HCT116 (cell line): Measurements from ENCODE around the gene SUPT4H1.

Experiments used
- ATF3 ChIP-seq: IDR thresholded peaks from 2 replicates; pipeline ENCODE4 v1.6.1; 2012
- CTCF ChIP-seq, 3 experiments: fragments of 200-600 bp in 1 of 3; sonication (generic) in 1 of 3; IDR thresholded peaks in 2 of 3; conservative IDR thresholded peaks in 1 of 3; 2 replicates each; pipeline ENCODE4 v1.5.1; 2012 to 2017; ENCODE audit warnings: low read depth in 2 of 3, low read length in 2 of 3, antibody characterized with exemption in 1 of 3, borderline replicate concordance in 1 of 3, control low read depth in 1 of 3, mild to moderate bottlenecking in 1 of 3, mixed read lengths in 1 of 3, mixed run types in 1 of 3, moderate library complexity in 1 of 3; ENCODE audit not compliant: insufficient read depth in 1 of 3
- EZH2 ChIP-seq: fragments of 200-600 bp; sonication (generic); IDR thresholded peaks from 2 replicates; pipeline ENCODE4 v1.6.1; 2017; ENCODE audit warnings: antibody characterized with exemption, mixed run types
- JUND ChIP-seq: IDR thresholded peaks from 2 replicates; pipeline ENCODE4 v1.6.1; 2012
- POLR2A ChIP-seq: IDR thresholded peaks from 2 replicates; pipeline ENCODE4 v1.7.0; 2011; ENCODE audit warnings: borderline replicate concordance; ENCODE audit not compliant: insufficient read depth, insufficient read length; ENCODE audit errors: extremely low read depth
- POLR2AphosphoS5 ChIP-seq: IDR thresholded peaks from 2 replicates; pipeline ENCODE4 v1.6.1; 2011; ENCODE audit warnings: mild to moderate bottlenecking, low read depth, low read length, moderate library complexity
- SIN3A ChIP-seq: IDR thresholded peaks from 2 replicates; pipeline ENCODE4 v1.6.1; 2012; ENCODE audit warnings: low read depth
- TCF7L2 ChIP-seq: IDR thresholded peaks from 2 replicates; pipeline ENCODE4 v1.7.0; 2011; ENCODE audit warnings: borderline replicate concordance, inconsistent platforms; ENCODE audit not compliant: insufficient read depth, insufficient read length; ENCODE audit errors: extremely low read depth
- YY1 ChIP-seq: IDR thresholded peaks from 2 replicates; pipeline ENCODE4 v1.6.1; 2011; ENCODE audit warnings: low read length, low read depth, moderate library complexity, mild to moderate bottlenecking; ENCODE audit not compliant: insufficient replicate concordance; ENCODE audit errors: extremely low read depth
- ZNF274 ChIP-seq: fragments of 200-500 bp; sonication (Bioruptor generic); IDR thresholded peaks from 2 replicates; pipeline ENCODE4 v1.6.1; 2014; ENCODE audit warnings: mild to moderate bottlenecking, low read depth, low read length, inconsistent platforms
- TF ChIP-seq, protein P1 (sequence below): IDR thresholded peaks from 2 replicates; pipeline ENCODE4 v1.6.1; 2012
- TF ChIP-seq, protein P2 (sequence below): IDR thresholded peaks from 2 replicates; pipeline ENCODE4 v1.6.1; 2012; ENCODE audit warnings: low read depth

- TF ChIP-seq TCF7L2 = no peak
- TF ChIP-seq EZH2 = no peak
- TF ChIP-seq CTCF (IDR thresholded peaks at IDR 0.05 in 2 of 3, conservative IDR thresholded peaks at IDR 0.05 in 1 of 3; ENCODE audit: borderline replicate concordance in 1 of 3, insufficient read depth in 1 of 3, low read depth in 2 of 3, low read length in 2 of 3) = no peak
- no peak for TF ChIP-seq SIN3A
- no peak for TF ChIP-seq POLR2AphosphoS5
- TF ChIP-seq, protein P1, sequence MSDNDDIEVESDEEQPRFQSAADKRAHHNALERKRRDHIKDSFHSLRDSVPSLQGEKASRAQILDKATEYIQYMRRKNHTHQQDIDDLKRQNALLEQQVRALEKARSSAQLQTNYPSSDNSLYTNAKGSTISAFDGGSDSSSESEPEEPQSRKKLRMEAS = no peak
- TF ChIP-seq POLR2A = no peak
- TF ChIP-seq ATF3 = no peak
- TF ChIP-seq YY1 = no peak
- TF ChIP-seq ZNF274 = no peak
- TF ChIP-seq, protein P2, sequence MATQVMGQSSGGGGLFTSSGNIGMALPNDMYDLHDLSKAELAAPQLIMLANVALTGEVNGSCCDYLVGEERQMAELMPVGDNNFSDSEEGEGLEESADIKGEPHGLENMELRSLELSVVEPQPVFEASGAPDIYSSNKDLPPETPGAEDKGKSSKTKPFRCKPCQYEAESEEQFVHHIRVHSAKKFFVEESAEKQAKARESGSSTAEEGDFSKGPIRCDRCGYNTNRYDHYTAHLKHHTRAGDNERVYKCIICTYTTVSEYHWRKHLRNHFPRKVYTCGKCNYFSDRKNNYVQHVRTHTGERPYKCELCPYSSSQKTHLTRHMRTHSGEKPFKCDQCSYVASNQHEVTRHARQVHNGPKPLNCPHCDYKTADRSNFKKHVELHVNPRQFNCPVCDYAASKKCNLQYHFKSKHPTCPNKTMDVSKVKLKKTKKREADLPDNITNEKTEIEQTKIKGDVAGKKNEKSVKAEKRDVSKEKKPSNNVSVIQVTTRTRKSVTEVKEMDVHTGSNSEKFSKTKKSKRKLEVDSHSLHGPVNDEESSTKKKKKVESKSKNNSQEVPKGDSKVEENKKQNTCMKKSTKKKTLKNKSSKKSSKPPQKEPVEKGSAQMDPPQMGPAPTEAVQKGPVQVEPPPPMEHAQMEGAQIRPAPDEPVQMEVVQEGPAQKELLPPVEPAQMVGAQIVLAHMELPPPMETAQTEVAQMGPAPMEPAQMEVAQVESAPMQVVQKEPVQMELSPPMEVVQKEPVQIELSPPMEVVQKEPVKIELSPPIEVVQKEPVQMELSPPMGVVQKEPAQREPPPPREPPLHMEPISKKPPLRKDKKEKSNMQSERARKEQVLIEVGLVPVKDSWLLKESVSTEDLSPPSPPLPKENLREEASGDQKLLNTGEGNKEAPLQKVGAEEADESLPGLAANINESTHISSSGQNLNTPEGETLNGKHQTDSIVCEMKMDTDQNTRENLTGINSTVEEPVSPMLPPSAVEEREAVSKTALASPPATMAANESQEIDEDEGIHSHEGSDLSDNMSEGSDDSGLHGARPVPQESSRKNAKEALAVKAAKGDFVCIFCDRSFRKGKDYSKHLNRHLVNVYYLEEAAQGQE = no peak
- TF ChIP-seq JUND = no peak
These were observed 10.5 kb upstream of the SUPT4H1 start for GRCh38 chr17:58362368-58363014.
